Ishikawa (cell line): ENCODE data around the gene DHX8.

Experiments
- CEBPB ChIP-seq: IDR thresholded peaks from 2 replicates; pipeline ENCODE4 v1.6.1; 2012
- CREB1 ChIP-seq: IDR thresholded peaks from 2 replicates; pipeline ENCODE4 v1.6.1; 2012; ENCODE audit warnings: low read depth
- EGR1 ChIP-seq: IDR thresholded peaks from 2 replicates; pipeline ENCODE4 v1.6.1; 2012
- EP300 ChIP-seq: IDR thresholded peaks from 2 replicates; pipeline ENCODE4 v1.6.1; 2012; ENCODE audit warnings: borderline replicate concordance
- FOXM1 ChIP-seq: IDR thresholded peaks from 2 replicates; pipeline ENCODE4 v1.6.1; 2012; ENCODE audit warnings: low read depth, borderline replicate concordance
- MAX ChIP-seq: IDR thresholded peaks from 2 replicates; pipeline ENCODE4 v1.6.1; 2012
- NFIC ChIP-seq: IDR thresholded peaks from 2 replicates; pipeline ENCODE4 v1.6.1; 2012
- RAD21 ChIP-seq: IDR thresholded peaks from 2 replicates; pipeline ENCODE4 v1.6.1; 2012; ENCODE audit warnings: low read depth
- REST ChIP-seq: IDR thresholded peaks from 2 replicates; pipeline ENCODE4 v1.6.1; 2012; ENCODE audit warnings: low read depth, mild to moderate bottlenecking
- TAF1 ChIP-seq: IDR thresholded peaks from 2 replicates; pipeline ENCODE4 v1.6.1; 2012; ENCODE audit warnings: low read depth, mild to moderate bottlenecking
- TCF12 ChIP-seq: IDR thresholded peaks from 2 replicates; pipeline ENCODE4 v1.6.1; 2012; ENCODE audit warnings: low read depth
- TEAD4 ChIP-seq: IDR thresholded peaks from 2 replicates; pipeline ENCODE4 v1.6.1; 2012
- USF1 ChIP-seq: IDR thresholded peaks from 2 replicates; pipeline ENCODE4 v1.6.1; 2012
- YY1 ChIP-seq: IDR thresholded peaks from 2 replicates; pipeline ENCODE4 v1.6.1; 2012; ENCODE audit warnings: low read depth
- ZBTB7A ChIP-seq: IDR thresholded peaks from 2 replicates; pipeline ENCODE4 v1.6.1; 2012; ENCODE audit warnings: low read depth

DHX8 gene

GRCh38 chr17:43477832-43478634 is 5.7 kb upstream of the DHX8 start:
- TF ChIP-seq REST (no peak), CREB1 (no peak), EGR1 (no peak)

GRCh38 chr17:43479948-43480347 is 3.8 kb upstream of the DHX8 start:
- no peak for TF ChIP-seq RAD21
- no peak for TF ChIP-seq USF1
- TF ChIP-seq EP300, result no peak
- TF ChIP-seq REST, result no peak
- TF ChIP-seq TEAD4, result no peak
- no peak for TF ChIP-seq TAF1
- no peak for TF ChIP-seq EGR1
- TF ChIP-seq YY1, result no peak
- TF ChIP-seq ZBTB7A, result no peak
- TF ChIP-seq MAX, result no peak
- no peak for TF ChIP-seq CREB1
- no peak for TF ChIP-seq CEBPB
- no peak for TF ChIP-seq NFIC

- TF ChIP-seq REST (no peak), FOXM1 (no peak), EP300 (no peak), TEAD4 (no peak)
Measured at GRCh38 chr17:43482103-43483012, 1.4 kb upstream of the DHX8 start.

- TF ChIP-seq NFIC, result no peak
- TF ChIP-seq TCF12, result no peak
- no peak for TF ChIP-seq MAX
- TF ChIP-seq FOXM1, result no peak
- no peak for TF ChIP-seq YY1
- no peak for TF ChIP-seq EP300
- no peak for TF ChIP-seq RAD21
- TF ChIP-seq CREB1, result no peak
- TF ChIP-seq USF1, result no peak
- TF ChIP-seq TEAD4, result no peak
- no peak for TF ChIP-seq EGR1
- no peak for TF ChIP-seq ZBTB7A
Measured at GRCh38 chr17:43490621-43491020, 6.8 kb downstream of the DHX8 start.
